ENCODE results near the gene FAM180B.
"Not testable (repeated sequence)": the region's sequence is repeated elsewhere in the genome, so short reads cannot be mapped to it uniquely, and the experiment has no call there.

FAM180B gene

DNA sequence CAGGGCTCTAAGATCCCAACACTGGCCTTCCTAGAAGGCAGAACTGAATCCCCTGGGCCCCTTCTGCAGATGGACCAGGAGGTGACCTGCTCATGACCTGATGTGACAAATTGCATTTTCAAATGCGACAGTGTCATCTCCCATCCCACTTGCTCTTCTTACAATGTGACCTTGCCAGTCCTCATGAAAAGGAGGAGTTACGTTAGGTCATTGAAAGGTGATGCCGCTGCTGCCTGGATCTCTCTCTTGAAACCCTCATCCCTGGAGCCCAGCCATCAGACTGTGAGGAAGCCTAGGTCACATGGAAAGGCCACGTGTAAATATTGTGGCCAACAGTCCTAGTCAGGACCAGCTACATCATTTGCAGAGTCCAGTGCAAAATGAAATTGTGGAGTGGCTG lies 13.4 kb downstream of the FAM180B start:
- DNase-seq, result no peak

DNA sequence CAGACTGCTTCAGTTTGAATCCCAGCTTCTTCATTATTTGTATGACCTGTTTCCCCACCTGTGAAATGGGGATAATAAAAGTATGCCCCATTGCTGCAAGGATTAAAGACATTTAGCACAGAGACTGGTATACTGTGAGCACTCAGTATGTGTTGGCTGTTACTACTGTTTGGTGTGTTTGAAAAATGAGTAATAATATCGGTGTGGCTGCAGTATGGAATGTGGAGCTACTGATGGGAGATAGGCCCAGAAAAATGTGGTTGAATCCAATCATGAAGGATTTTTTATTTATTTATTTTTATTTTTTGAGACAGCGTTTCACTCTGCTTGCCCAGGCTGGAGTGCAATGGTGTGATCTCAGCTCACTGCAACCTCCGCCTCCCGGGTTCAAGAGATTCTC lies 16.8 kb downstream of the FAM180B start:
- DNase-seq, result no peak

- DNase-seq, result no peak
These were observed 19.4 kb downstream of the FAM180B start for GRCh38 chr11:47605921-47606320.

DNA sequence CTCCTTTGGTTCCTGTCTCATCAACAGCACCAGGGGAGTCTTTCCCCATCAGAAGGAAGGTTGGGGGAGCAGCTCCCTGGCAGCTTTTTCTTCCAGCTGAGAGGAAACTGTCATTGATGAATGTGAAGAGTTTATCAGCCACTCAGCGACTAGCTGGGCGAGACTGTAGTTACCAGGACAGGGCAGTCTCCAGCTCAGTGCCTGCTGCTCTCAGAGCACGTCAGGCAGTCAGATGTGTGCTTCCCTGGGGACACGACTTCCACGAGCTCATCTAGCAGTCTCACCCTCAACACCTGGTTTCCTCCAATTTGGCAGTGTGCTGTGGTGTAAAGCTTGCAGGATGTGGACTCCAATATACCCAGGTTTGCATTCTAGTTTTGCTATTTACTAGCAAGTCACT lies 20.3 kb downstream of the FAM180B start:
- no peak for DNase-seq

GRCh38 chr11:47607380-47607779 lies 20.9 kb downstream of the FAM180B start:
- no peak for DNase-seq

DNA sequence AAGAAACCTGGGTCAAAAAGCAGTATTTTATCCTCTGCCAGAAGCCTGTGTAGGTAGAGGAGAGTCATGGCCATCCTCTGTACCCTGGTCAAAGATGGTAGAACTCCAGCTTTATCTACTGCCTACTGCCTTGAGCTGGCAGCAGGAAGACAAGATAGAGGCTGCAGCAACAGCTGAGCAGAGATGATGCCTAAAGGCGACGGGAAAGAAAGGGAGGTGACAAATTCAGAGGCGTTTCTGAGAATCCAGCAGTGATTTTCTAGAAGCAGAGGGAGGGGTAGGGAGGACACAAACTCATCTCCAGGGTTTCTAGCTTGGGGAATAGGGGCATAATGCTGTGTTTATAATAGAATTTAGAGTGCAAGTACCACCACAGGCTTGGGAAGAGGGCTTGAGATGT lies 23.2 kb downstream of the FAM180B start:
- DNase-seq, result no peak

- no peak for DNase-seq
These were observed 24.9 kb downstream of the FAM180B start for GRCh38 chr11:47611348-47611794.

DNA sequence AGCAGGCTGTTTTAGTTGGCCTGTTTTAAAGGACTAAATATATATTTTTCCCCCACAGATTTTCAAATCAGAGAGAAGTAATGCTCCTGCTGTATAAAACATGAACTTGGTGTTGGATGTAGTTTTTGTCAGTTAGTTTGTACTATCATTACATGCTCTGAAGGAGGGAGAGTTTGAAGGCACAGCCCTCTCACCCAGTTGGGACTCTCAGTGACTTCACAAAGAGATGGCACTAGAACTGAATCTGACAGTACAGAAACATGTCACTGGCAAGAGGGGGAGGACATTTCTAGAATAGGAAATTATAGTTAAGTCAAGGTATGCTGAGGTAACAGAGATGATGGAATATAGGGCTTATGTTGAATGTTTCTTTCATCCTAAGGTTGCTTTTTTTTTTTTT lies 28.8 kb downstream of the FAM180B start:
- DNase-seq, result no peak

- no peak for DNase-seq
These were observed 30.4 kb downstream of the FAM180B start for GRCh38 chr11:47616726-47617416.

- no peak for DNase-seq
These were observed 30.9 kb downstream of the FAM180B start for GRCh38 chr11:47617417-47617809.

- no peak for DNase-seq
These were observed 34.4 kb downstream of the FAM180B start for GRCh38 chr11:47620836-47621378.

GRCh38 chr11:47626234-47626633 lies 39.8 kb downstream of the FAM180B start:
- DNase-seq, result no peak

DNA sequence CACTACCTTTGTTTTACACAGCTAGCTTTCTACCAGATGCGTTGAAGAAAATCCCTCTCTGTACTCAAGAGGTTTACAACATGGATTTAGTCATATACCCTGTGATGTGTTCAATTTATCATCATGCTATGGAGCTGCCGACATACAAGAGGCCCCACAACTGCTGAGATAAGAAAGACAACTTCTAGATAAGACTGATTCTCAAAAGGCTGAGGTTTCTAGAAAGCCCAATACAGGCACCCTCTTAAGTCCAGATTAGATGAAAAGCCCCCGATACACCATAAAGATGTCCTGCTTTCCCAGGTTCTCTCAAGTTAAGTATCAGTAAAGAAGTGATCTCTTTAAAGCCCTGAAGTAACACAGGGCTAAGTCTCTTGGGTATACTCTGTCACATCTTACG lies 41.5 kb downstream of the FAM180B start:
- no peak for DNase-seq

GRCh38 chr11:47631473-47631872 lies 45.0 kb downstream of the FAM180B start:
- DNase-seq, result no peak

GRCh38 chr11:47636331-47636730 lies 49.9 kb downstream of the FAM180B start:
- DNase-seq, result not testable (repeated sequence)

All from activated CD8-positive, alpha-beta memory T cell treated with anti-CD3 and anti-CD28 coated beads, Interleukin-2, amount 50 U/mL, for 48 hours (primary cell).